Mesothelial cell of epicardium (in vitro differentiated cells): ENCODE results near the gene CALD1. TPM values are rescaled to one million over a fixed set of nuclear protein-coding genes. Genes with fewer than 3 reads are reported as not detected.
A peak's percentile ranks its signal among the peaks of the same experiment; 100 is the strongest.

ENCODE experiments used
- DNase-seq, 2 experiments: peaks; one replicate each; pipeline ENCODE4 v3.0.0; 2021; ENCODE audit warnings: low spot score in 2 of 2; ENCODE audit not compliant: unreplicated experiment in 2 of 2
- H3K27ac Mint-ChIP-seq: 2 replicates; pipeline ENCODE4 v1.8.0; 2021; ENCODE audit warnings: mixed read lengths
- H3K27me3 Mint-ChIP-seq: 2 replicates; pipeline ENCODE4 v1.8.0; 2021; ENCODE audit warnings: low read depth, mixed read lengths
- H3K36me3 Mint-ChIP-seq: 2 replicates; pipeline ENCODE4 v1.8.0; 2021; ENCODE audit warnings: mixed read lengths
- H3K4me1 Mint-ChIP-seq: 2 replicates; pipeline ENCODE4 v1.8.0; 2021; ENCODE audit warnings: mixed read lengths
- H3K4me3 Mint-ChIP-seq: 2 replicates; pipeline ENCODE4 v1.8.0; 2021; ENCODE audit warnings: mild to moderate bottlenecking, moderate library complexity, mixed read lengths
- H3K9me3 Mint-ChIP-seq: 2 replicates; pipeline ENCODE4 v1.8.0; 2021; ENCODE audit warnings: mixed read lengths
- total RNA-seq: library from RNA; stranded (reverse); gene quantifications from 3 replicates; pipeline ENCODE4 v1.2.1, GENCODE V29; 2021
- TF ChIP-seq, protein P1 (sequence below): fragments of 200-600 bp; sonication (generic); IDR thresholded peaks from one replicate; pipeline ENCODE4 v1.5.0; 2021; ENCODE audit warnings: antibody characterized with exemption; ENCODE audit not compliant: unreplicated experiment

The CALD1 gene
- total RNA-seq, 1 donor from 2014 or later: 191 TPM

DNA sequence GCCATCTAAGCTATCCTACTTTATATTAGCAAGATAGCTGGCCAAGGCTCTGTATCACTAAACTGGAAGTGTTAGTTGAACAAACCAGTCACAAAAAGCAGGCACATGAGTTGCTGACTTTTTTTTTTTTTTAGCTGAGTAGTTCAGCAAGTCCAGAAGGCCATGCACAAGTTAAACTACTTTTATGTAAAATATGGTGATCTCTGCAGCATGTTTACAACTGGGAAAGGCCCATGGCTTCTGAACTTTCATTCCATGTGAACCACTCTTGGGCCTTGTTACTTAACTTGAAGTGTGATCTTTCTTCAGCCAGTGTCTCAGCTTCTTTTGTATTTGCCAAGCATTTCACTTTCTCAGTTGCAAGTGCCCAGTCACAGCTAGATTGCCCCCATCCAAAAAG is 78.5 kb downstream of the CALD1 start:
- TF ChIP-seq, protein P1, sequence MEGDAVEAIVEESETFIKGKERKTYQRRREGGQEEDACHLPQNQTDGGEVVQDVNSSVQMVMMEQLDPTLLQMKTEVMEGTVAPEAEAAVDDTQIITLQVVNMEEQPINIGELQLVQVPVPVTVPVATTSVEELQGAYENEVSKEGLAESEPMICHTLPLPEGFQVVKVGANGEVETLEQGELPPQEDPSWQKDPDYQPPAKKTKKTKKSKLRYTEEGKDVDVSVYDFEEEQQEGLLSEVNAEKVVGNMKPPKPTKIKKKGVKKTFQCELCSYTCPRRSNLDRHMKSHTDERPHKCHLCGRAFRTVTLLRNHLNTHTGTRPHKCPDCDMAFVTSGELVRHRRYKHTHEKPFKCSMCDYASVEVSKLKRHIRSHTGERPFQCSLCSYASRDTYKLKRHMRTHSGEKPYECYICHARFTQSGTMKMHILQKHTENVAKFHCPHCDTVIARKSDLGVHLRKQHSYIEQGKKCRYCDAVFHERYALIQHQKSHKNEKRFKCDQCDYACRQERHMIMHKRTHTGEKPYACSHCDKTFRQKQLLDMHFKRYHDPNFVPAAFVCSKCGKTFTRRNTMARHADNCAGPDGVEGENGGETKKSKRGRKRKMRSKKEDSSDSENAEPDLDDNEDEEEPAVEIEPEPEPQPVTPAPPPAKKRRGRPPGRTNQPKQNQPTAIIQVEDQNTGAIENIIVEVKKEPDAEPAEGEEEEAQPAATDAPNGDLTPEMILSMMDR: no peak
- Mint-ChIP-seq H3K9me3 (no peaks in the 10 kb centered on the region), H3K36me3 (no peaks in the 10 kb centered on the region), H3K4me1 (peaks cover 29% of the 10 kb centered on the region), H3K27me3 (no peaks in the 10 kb centered on the region), H3K4me3 (no peak overlapping the region), H3K27ac (peak overlapping the region; percentile 33)
- DNase-seq: no peak

GRCh38 chr7:134859783-134860182 is 80.3 kb downstream of the CALD1 start:
- no peak for DNase-seq
- Mint-ChIP-seq H3K27ac (no peak overlapping the region), H3K4me1 (peaks cover 24% of the 10 kb centered on the region), H3K9me3 (no peaks in the 10 kb centered on the region), H3K36me3 (no peaks in the 10 kb centered on the region), H3K27me3 (no peaks in the 10 kb centered on the region), H3K4me3 (no peak overlapping the region)
- TF ChIP-seq, protein P1: no peak

DNA sequence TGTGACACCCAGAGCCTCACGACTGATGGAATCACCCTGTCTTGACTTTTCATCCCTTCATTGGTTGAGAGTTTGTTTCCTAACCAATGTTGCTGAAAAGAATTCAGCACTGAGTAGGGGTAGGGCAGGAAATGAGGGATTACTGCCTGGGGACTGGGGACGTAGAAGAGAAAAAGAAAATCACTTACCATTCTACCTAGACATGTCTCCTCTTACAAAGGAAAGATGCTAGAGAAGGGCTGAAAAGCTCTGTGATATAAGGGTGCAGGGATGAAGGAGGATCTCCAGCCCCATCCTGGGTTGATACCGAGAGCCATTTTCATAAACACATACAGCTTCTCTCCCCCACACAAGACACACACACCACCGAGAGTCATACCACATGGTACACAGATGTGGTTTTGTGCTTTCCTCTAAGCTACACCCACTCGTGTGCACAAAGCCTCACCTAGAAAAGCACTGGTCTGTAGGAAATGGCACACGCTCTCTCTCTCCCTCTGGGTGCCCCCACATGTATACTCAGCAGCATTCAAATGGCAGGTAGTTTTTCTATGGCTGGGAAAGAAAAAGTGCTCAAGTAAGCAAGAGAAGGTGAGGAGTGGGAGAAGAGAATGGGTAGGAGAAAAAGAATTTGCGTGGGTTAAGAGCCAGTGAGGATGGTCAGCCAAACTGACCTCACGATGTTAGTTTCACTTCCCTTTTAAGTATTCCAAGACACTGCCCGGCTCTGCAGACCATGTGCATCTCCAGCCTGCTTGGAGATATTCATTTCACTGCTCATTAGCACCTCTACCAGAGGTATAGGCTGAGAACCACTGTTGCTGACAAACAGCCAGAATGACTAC is 85.8 kb downstream of the CALD1 start:
- Mint-ChIP-seq H3K27ac (peak overlapping the region; percentile 93), H3K9me3 (no peaks in the 10 kb centered on the region), H3K36me3 (peaks cover 25% of the 10 kb centered on the region), H3K4me3 (no peak overlapping the region), H3K27me3 (no peaks in the 10 kb centered on the region), H3K4me1 (peaks cover 31% of the 10 kb centered on the region)
- TF ChIP-seq, protein P1: no peak
- DNase-seq: no peak

DNA sequence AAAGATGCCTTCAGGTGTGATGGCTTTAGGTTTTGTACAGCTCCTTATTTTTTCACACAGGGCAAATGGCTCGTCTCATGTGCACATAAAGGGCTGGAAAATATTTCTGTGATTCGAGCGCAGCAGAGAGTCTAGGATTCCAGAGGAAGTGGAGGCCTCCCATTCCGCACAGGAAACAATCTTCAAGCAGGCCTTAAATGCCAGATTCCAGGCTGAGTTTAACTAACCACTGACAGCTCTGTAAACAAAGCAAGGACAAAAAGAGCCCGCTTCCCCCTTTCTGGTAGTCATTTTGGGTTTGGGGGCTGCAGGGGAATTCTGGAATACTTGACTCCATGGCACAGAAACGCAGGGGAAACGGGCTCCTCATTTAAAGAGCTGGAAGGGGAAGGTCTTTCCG is 87.2 kb downstream of the CALD1 start:
- H3K4me3 Mint-ChIP-seq: peak overlapping the region; percentile 32
- peak overlapping the region; percentile 93 for H3K27ac Mint-ChIP-seq
- H3K4me1 Mint-ChIP-seq: peaks cover 31% of the 10 kb centered on the region
- H3K27me3 Mint-ChIP-seq: no peaks in the 10 kb centered on the region
- TF ChIP-seq, protein P1: no peak
- DNase-seq: no peak
- peaks cover 25% of the 10 kb centered on the region for H3K36me3 Mint-ChIP-seq
- no peaks in the 10 kb centered on the region for H3K9me3 Mint-ChIP-seq

DNA sequence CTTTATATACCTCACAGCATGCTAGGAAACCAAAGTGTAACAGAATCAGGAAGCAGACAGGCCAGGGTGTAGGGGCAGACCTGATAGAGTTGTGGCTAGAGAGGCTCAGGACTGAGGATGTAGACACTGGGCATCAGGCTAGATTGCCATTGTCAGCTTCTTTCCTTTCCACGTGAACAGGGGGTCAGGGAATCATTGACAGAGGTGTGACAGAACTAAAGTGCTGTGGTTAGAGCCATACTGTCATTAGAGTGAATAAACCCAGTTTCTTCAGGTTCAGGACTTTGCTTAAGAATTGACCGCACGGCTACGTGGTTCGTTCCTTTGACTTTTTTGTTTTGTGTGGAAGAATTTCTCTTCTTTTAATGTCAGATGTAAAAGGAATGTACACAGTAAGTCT is 90.7 kb downstream of the CALD1 start:
- Mint-ChIP-seq H3K27me3 (no peaks in the 10 kb centered on the region), H3K4me1 (peaks cover 39% of the 10 kb centered on the region), H3K4me3 (no peak overlapping the region), H3K27ac (no peak overlapping the region), H3K9me3 (no peaks in the 10 kb centered on the region), H3K36me3 (peaks cover 28% of the 10 kb centered on the region)
- TF ChIP-seq, protein P1: no peak
- DNase-seq: no peak
